Midbrain (tissue), 1 donor: Measurements from ENCODE around the gene SULT4A1.

Experiments used
- DNase-seq: peaks from one replicate; lab custom pipeline; 2025; lab: John Stamatoyannopoulos, UW

SULT4A1 gene

DNA sequence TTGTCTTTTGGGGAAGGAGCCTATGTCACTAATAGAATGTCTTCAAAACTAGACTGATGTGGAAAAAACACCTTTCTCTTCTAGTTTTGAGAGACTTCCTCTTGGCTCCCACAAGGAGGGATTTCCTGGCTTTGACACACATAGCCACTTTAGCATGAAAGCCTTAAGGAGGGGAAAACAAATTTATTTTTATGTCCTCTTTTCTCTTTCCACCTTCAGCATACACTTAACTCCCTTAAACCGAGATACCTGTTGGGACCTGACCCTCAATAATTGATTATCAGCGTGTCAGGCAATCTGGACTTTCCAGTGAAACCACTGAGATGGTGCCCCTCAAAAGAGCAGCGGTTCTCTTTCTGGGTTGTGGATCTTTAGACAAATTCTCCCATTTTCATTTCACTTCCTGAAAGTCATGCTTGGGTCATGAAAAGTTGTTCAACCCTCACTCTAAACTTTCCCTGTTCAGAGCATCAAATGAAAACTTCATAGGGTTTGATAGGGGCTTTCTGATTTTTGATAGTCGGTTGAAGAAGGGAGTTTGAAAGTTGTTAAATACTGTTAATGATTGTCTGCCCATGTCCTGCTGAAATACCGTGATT lies 59.3 kb downstream of the SULT4A1 start:
- DNase-seq, result no peak

DNA sequence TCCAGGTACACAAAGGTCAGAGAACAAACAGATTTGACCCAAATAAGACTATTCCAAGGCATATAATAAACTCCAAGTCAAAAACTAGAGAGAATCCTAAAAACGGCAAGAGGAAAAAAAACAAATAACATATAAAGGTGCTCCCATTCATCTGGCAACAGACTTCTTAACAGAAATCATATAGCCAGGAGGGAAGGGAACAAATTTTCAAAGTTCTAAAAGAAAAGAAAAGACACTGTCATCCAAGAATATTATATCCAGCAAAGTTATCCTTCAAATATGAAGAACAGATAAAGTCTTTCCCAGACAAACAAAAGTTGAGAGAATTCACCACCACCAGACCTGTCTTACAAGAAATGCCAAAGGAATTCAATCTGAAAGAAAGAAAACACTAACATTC lies 61.3 kb downstream of the SULT4A1 start:
- DNase-seq, result no peak

DNA sequence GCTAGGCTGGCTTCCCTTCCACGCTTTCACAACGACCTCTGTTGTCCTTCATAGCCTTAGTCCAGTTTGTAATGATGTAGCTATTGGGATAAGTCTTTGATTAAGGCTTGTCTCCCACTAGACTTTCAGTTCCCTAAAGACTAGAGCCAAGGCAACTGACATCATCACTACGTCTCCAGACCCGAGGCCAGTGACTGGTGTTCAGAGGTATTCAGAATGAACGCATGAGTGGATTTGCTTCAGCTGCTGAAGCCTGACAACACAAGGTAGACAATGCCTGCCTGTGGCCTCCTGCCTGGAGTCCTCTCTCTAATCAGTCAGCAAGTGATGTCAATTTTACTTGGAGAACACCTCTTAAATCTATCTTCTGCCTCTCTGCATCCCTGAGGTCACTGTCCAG lies 63.8 kb downstream of the SULT4A1 start:
- DNase-seq, result no peak

DNA sequence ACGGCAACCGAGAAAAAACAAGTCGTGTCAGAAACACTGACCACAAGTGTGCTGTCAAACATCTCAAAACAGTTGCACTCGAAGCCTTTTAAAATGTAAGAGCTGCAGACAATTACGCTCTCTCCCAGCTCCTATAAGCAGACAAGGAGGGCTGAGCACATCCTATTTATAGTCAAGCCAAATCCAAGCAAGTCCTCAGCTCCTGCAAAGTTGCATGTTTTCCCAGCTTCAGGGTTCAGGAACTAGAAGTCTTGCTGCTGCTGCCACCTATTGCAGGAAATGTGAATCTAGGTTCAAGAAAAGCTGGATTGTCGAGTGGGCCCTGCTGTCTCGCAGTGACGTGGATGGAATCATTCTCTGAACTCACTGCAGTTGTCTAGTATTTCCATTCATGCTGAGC lies 65.7 kb downstream of the SULT4A1 start:
- peak; percentile 40 for DNase-seq

DNA sequence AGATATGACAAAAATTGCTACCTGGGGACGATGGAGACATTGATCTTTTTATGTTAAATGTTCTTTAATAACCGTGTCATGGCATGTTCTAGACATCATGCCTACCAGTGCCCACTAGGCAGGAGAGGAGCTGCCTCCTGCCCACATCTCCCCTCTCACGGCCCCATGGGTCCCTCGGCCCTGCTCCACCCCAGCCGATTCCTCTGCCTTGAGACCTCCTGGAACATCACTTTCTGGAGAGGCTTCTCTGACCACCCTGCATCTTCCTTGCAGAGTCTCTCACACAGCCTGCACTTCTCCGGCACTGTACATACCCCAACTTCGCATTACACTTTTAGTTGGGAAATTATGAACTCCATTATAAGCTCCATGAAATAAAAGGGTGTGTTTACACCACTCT lies 67.0 kb downstream of the SULT4A1 start:
- DNase-seq, result no peak

DNA sequence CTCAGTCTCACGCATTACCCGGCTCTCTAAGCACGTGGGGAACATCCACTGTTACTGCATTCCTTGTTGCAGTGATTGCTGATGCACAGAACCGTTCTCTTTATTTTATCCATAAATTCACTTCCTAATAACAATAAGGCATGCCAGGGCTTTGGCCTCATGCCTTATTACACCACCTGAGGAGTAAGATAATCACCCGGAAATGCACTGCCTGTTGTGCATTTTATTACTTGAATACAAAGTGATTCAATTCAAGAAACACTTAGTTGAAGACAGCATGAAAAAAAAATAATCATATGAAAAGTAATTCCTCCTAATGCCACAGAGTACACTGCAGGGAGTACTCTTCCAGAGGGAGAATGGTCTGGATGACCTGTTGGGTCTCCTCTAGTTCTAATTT lies 69.4 kb downstream of the SULT4A1 start:
- no peak for DNase-seq

DNA sequence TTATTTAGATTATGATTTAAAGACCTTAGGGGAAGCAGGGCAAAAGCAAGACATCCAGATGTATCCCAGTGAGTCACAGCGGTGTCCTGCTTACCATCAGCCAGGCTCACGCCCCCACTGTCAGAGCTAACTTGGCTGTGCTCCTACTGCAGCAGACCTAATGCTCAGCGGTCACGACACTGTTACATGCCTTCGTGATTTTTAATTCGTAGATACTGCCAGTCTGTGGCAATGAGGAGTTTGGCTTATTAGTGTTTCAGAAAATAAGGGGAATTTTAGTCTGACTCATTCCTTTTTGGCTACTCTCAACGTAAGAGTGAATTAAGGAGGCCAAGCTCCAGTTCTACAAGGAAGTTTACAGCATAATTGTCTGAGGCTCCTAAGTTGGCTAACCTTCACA lies 72.9 kb downstream of the SULT4A1 start:
- no peak for DNase-seq

DNA sequence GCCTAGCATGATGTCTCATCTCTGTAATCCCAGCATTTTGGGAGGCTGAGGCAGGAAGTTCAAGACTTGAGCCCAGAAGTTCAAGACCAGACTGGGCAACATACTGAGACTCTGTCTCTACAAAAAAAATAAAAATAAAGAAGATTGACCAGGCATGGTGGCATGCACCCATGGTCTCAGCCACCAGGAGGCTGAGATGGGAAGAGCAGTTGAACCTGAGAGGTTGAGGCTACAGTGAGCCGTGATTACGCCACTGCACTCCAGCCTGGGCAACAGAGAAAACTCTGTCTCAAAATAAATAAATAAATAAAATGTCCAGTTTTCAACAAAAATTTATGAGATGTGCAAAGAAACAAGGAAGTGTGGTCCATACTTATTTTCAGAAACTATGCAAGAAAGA lies 78.5 kb downstream of the SULT4A1 start:
- DNase-seq, result no peak

DNA sequence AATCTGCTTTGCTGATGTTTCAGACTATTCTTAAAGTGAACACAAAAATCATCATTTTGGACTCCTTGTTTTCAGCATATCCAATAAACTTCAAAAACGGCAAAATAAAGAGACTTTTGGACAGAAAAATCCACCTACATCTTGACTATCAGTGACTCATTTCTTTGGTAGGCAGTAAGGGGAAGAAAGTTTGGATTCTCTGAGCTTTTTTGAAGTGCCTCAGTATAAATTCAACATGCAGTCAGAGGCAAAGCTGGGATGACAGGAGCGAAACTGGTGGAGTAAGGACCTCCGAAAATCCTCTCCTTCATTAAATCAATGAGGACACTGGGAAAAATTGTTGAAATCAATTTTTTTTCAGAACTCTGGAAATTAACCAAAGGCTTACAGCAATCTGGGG lies 79.9 kb downstream of the SULT4A1 start:
- no peak for DNase-seq

DNA sequence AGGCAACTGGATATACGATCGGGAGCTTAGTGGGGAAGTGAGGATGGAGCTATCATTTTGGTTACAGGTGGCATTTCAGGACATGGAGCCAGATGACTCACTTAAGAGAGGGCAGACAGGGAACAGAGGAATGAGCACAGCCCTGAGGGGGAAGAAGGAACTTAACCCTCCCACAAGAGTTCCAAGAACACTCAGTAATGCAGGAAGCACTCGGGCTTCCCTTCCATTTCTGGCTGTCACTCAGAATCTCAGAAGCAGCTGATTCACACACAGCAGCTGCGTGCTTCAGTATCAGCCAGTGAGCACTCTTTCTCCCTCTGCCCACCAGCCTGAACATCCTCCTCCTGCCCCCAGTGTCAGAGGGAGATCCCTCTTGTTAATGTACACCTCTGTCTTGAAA lies 85.0 kb downstream of the SULT4A1 start:
- DNase-seq, result no peak

DNA sequence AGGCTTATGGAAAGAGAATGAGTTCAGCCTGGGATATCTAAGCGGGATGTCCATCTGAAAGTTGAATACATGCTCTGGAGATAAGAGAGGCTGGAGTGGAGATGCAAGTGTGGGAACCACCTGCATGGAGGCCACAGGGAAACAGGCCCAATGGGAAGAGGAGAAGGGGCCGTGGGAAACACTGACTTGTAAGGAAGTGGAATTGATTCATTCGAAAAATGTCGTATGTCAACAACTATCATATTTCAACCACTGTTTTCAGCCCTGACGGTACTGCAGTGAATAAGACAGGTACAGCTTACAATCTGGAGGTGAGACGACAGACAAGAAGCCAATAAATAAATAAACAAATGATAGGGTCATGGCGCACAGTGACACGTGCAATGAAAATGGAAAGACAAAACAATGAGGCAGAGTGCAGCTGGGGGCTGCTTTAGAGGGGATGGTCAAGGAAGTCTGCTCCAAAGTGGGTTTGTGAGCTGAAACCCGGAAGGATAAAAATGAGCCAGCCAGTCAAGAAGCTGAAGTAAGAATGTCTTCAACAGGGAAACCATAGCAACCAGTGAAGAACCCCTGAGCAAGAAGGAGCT lies 86.1 kb downstream of the SULT4A1 start:
- no peak for DNase-seq
